ENCODE measurements around the gene DYNLRB1. TPM values are rescaled to one million over a fixed set of nuclear protein-coding genes. Genes with fewer than 3 reads are reported as not detected.
A peak's percentile ranks its signal among the peaks of the same experiment; 100 is the strongest.

DYNLRB1 gene
- total and polyA plus RNA-seq, 9 donors, result 79.9 to 319 (median 122) TPM

DNA sequence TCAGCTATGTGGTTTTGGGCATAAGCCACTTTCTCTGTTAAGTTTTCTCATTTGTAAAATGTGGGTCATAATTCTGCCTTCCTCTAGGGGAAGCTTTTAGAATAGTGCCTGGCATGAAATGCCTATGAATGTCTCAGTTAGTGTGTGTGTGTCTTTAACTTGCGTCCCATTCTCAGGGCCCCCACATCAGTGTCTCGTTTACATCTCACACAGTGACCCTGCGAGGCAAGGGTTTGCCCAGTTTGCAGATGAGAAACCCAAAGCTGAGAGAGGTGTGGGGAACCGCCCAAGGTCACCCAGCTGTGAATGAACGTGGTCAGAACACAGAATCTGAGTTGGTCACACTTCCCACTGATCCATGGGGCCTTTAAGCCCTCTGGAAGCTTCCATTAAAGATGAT is 14.1 kb downstream of the DYNLRB1 start:
- Histone ChIP-seq H3K36me3 (no peaks in the 10 kb centered on the region), H3K27ac (no peak overlapping the region), H3K4me3 (no peak overlapping the region), H3K9me3 (no peaks in the 10 kb centered on the region), H3K4me1 (ENCODE audit: insufficient read depth) (peaks cover 7% of the 10 kb centered on the region), H3K27me3 (no peaks in the 10 kb centered on the region)
- WGBS, 3 donors, result 68 to 75% (median 69%) methylated on average over 5 of the region's 5 CpGs
- no peak for DNase-seq
- TF ChIP-seq POLR2A (IDR thresholded peaks at IDR 0.05), result no peak
- no peak for TF ChIP-seq EP300 (IDR thresholded peaks at IDR 0.05)
- TF ChIP-seq, protein P1, sequence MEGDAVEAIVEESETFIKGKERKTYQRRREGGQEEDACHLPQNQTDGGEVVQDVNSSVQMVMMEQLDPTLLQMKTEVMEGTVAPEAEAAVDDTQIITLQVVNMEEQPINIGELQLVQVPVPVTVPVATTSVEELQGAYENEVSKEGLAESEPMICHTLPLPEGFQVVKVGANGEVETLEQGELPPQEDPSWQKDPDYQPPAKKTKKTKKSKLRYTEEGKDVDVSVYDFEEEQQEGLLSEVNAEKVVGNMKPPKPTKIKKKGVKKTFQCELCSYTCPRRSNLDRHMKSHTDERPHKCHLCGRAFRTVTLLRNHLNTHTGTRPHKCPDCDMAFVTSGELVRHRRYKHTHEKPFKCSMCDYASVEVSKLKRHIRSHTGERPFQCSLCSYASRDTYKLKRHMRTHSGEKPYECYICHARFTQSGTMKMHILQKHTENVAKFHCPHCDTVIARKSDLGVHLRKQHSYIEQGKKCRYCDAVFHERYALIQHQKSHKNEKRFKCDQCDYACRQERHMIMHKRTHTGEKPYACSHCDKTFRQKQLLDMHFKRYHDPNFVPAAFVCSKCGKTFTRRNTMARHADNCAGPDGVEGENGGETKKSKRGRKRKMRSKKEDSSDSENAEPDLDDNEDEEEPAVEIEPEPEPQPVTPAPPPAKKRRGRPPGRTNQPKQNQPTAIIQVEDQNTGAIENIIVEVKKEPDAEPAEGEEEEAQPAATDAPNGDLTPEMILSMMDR (IDR thresholded peaks at IDR 0.05), result no peak
- intact Hi-C loops (cut with DNase I), result loop anchor here in 1 of 4 donors (10.0 kb wide), 1 partner anchor 174 kb away; the partner anchor contains the start of gene TP53INP2

DNA sequence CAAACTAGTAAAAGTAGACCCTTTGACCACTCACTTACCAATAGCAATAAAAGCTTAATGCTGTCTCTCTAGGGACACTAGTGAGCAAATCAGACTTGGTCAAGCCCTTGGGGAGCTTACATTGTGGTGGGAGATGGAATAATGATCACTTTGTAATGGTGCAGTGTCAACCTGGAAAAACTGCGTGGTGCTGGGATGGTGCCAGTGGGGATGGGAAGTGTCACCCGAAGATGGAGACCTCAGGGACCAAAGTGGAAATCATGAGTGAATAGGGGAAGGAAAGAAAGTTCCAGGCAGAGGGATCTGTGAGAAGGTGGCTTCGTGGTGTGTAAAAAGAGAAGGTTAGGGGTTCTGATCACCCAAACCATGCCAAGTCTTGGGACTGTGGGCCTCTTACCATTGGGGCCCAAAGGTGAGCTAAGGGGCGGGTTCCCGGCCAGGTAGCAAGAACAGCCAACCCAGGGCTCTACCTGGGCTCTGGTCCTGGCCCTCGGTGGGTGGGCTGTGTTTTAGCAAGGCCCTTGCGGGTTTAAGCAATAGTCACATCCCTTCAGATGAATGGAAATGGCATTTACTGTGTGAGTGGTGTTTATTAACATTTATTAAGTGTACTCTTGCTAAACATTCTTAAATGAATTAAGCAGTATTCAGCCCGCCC is 15.5 kb downstream of the DYNLRB1 start:
- 88 to 90% (median 90%) methylated on average over 8 of the region's 8 CpGs for WGBS, 3 donors
- no peaks in the 10 kb centered on the region for H3K27me3 ChIP-seq
- H3K36me3 ChIP-seq, result no peaks in the 10 kb centered on the region
- intact Hi-C loops (cut with DNase I), result loop anchor here in 1 of 4 donors (10.0 kb wide), 1 partner anchor 173 kb away; the partner anchor contains the start of gene TP53INP2
- no peaks in the 10 kb centered on the region for H3K9me3 ChIP-seq
- TF ChIP-seq EP300 (IDR thresholded peaks at IDR 0.05) (no peak), POLR2A (IDR thresholded peaks at IDR 0.05) (no peak)
- TF ChIP-seq, protein P1 (IDR thresholded peaks at IDR 0.05), result no peak
- H3K4me1 ChIP-seq (ENCODE audit: insufficient read depth), result no peaks in the 10 kb centered on the region
- H3K27ac ChIP-seq, result no peak overlapping the region
- peak in 3 of 5 donors; percentile 6 to 28 (median 7) for DNase-seq
- H3K4me3 ChIP-seq, result no peak overlapping the region

DNA sequence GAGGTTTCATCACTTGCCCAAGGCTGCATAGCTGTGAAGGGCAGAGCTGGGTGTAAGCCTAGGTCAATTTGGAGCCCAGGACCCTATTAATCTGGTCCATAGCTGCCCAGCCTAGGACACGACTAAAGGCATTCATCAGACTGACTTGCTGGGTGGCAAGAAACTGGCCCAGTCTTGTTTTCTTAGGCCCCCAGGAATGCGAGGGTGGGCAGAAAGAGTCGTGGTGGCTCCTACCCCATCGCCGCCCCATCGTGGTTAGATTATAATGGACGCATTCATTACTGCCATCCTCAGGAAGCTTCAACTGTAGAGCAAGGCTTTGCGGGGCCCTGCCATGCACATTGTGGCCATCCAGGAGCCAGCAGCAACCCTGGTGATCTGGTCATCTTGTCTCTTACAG is 16.1 kb downstream of the DYNLRB1 start:
- WGBS, 3 donors, result 73 to 76% (median 74%) methylated on average over 8 of the region's 8 CpGs
- TF ChIP-seq, protein P1 (IDR thresholded peaks at IDR 0.05), result no peak
- TF ChIP-seq POLR2A (IDR thresholded peaks at IDR 0.05), result no peak
- intact Hi-C loops (cut with DNase I), result loop anchor here in 1 of 4 donors (10.0 kb wide), 1 partner anchor 172 kb away; the partner anchor contains the start of gene TP53INP2
- Histone ChIP-seq H3K4me3 (no peak overlapping the region), H3K27me3 (no peaks in the 10 kb centered on the region), H3K27ac (no peak overlapping the region), H3K9me3 (no peaks in the 10 kb centered on the region), H3K36me3 (no peaks in the 10 kb centered on the region), H3K4me1 (ENCODE audit: insufficient read depth) (no peaks in the 10 kb centered on the region)
- peak in 1 of 5 donors; percentile 12 for DNase-seq

DNA sequence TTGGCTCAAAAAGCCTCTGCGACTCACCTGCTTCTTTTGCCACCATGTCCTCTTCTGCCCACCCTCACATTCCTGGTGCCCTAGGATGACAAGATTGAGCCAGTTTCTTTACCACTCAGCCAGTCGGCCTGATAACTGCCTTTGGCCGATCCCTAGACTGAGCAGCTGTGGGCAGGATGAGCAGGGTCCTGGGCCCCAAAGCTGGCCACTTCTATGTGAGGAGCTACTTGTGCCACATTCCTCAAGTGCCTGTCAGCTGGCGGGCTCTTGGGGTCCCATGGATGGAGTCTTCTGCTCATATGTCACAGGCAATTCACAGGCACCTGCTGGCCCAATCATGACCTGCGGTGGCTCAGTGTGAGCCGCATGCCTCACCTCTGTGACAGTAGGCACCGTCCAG is 16.5 kb downstream of the DYNLRB1 start:
- intact Hi-C loops (cut with DNase I), result loop anchor here in 1 of 4 donors (10.0 kb wide), 1 partner anchor 172 kb away; the partner anchor contains the start of gene TP53INP2
- TF ChIP-seq EP300 (IDR thresholded peaks at IDR 0.05) (no peak), POLR2A (IDR thresholded peaks at IDR 0.05) (no peak)
- TF ChIP-seq, protein P1 (IDR thresholded peaks at IDR 0.05), result no peak
- Histone ChIP-seq H3K4me3 (no peak overlapping the region), H3K9me3 (no peaks in the 10 kb centered on the region), H3K36me3 (no peaks in the 10 kb centered on the region), H3K27ac (no peak overlapping the region), H3K27me3 (no peaks in the 10 kb centered on the region), H3K4me1 (ENCODE audit: insufficient read depth) (no peaks in the 10 kb centered on the region)
- no peak for DNase-seq
- 90 to 92% (median 92%) methylated on average over 7 of the region's 7 CpGs for WGBS, 3 donors

All from ovary (tissue), 9 donors.